Measurements from ENCODE around the gene CEP164. TPM values are rescaled to one million over a fixed set of nuclear protein-coding genes. Genes with fewer than 3 reads are reported as not detected.

The CEP164 gene
- total and polyA plus RNA-seq, 2 of the 4 experiments (the other 2 are of a cell fraction) = 23.3 to 26.9 TPM

- WGBS, 2 experiments (ENCODE audit: extremely low coverage in 2 of 2, insufficient read length in 1 of 2) = 0% methylated on average over 1 of the region's 8 CpGs; no CpG with 5 or more reads in 1 of the 2 experiments
- Histone ChIP-seq H4K8ac (ENCODE audit: low read depth in 2 of 2, low read length in 2 of 2) (no peak overlapping the region), H2BK20ac (ENCODE audit: low read depth, low read length) (no peak overlapping the region), H4K5ac (ENCODE audit: low read depth, low read length) (no peak overlapping the region), H2AFZ (replicated peaks; ENCODE audit: low read length, poor library complexity) (no peak overlapping the region), H3K36me3 (ENCODE audit: control insufficient read depth, insufficient read depth, low read length) (no peaks in the 10 kb centered on the region), H3K79me1 (ENCODE audit: low read depth in 1 of 2, low read length in 2 of 2) (no peaks in the 10 kb centered on the region), H3K4me2 (ENCODE audit: low read depth, low read length) (no peak overlapping the region), H2BK15ac (ENCODE audit: low read depth, low read length) (no peak overlapping the region), H3K27ac (ENCODE audit: insufficient read depth, low read length) (no peak overlapping the region), H3K4ac (ENCODE audit: low read depth, low read length) (no peak overlapping the region), H3K4me1 (ENCODE audit: control insufficient read depth, insufficient read depth, low read length) (no peaks in the 10 kb centered on the region), H3K23ac (ENCODE audit: low read depth, low read length) (no peak overlapping the region), H3K4me3 (ENCODE audit: insufficient read depth, low read depth, low read length) (no peak overlapping the region), H2AK5ac (ENCODE audit: low read depth, low read length) (no peak overlapping the region), H2BK120ac (ENCODE audit: low read depth, low read length) (no peak overlapping the region), H3K9me3 (ENCODE audit: control insufficient read depth, insufficient read depth, low read length) (no peaks in the 10 kb centered on the region), H3K27me3 (ENCODE audit: control insufficient read depth, insufficient read depth, low read length) (peaks cover 15% of the 10 kb centered on the region), H2AK9ac (replicated peaks; ENCODE audit: low read depth, low read length, poor library complexity) (no peak overlapping the region), H3K18ac (ENCODE audit: low read depth, low read length) (no peak overlapping the region), H3K9ac (ENCODE audit: low read depth, low read length) (no peak overlapping the region), H3K14ac (replicated peaks; ENCODE audit: low read depth, low read length) (no peak overlapping the region), H4K91ac (ENCODE audit: insufficient read depth, low read depth, low read length) (no peak overlapping the region), H4K20me1 (ENCODE audit: insufficient read depth, low read length) (no peaks in the 10 kb centered on the region), H2BK5ac (ENCODE audit: low read depth, low read length, poor library complexity, severe bottlenecking) (no peak overlapping the region), H3K56ac (ENCODE audit: extremely low read depth, insufficient read depth, low read length) (no peak overlapping the region), H3K9me1 (ENCODE audit: insufficient read depth, low read length) (no peaks in the 10 kb centered on the region)
- in situ Hi-C loops (cut with MboI; ENCODE audit: low sequenced_read_pairs) = no loop called here
- ChIA-PET CTCF (no interaction called here), POLR2A (ENCODE audit: unreplicated experiment) (no interaction called here)
- DNase-seq (no peak), ATAC-seq (ENCODE audit: low read depth) (no peak)
- no TSS peak for BruUV-seq (replicated peaks)
- no peak for TF ChIP-seq MXI1 (IDR thresholded peaks at IDR 0.05; ENCODE audit: borderline replicate concordance, low read depth, low read length)
- no peak for TF ChIP-seq RFX5 (IDR thresholded peaks at IDR 0.05; ENCODE audit: low read depth, low read length)
- no peak for TF ChIP-seq MAFK (IDR thresholded peaks at IDR 0.05; ENCODE audit: low read depth, low read length)
- no peak for TF ChIP-seq USF2 (IDR thresholded peaks at IDR 0.05; ENCODE audit: low read depth, low read length)
- TF ChIP-seq CTCF (conservative IDR thresholded peaks at IDR 0.05; ENCODE audit: low read depth, low read length) = no peak
- TF ChIP-seq NFE2L2 (IDR thresholded peaks at IDR 0.05; ENCODE audit: low read depth, low read length) = no peak
- TF ChIP-seq RCOR1 (IDR thresholded peaks at IDR 0.05; ENCODE audit: insufficient replicate concordance, low read length) = no peak
- no peak for TF ChIP-seq FOS (IDR thresholded peaks at IDR 0.05; ENCODE audit: low read depth, low read length)
- no peak for TF ChIP-seq MAZ (IDR thresholded peaks at IDR 0.05; ENCODE audit: borderline replicate concordance, low read depth, low read length)
- TF ChIP-seq ELK1 (IDR thresholded peaks at IDR 0.05; ENCODE audit: borderline replicate concordance, low read depth, low read length) = no peak
- no peak for TF ChIP-seq CEBPB (IDR thresholded peaks at IDR 0.05; ENCODE audit: low read depth, low read length)
- no peak for TF ChIP-seq SMC3 (IDR thresholded peaks at IDR 0.05; ENCODE audit: low read depth, low read length)
- no peak for TF ChIP-seq CHD1 (IDR thresholded peaks at IDR 0.05; ENCODE audit: low read depth, low read length)
- no peak for TF ChIP-seq POLR2A (IDR thresholded peaks at IDR 0.05; ENCODE audit: low read depth, low read length)
- no peak for TF ChIP-seq RAD21 (IDR thresholded peaks at IDR 0.05; ENCODE audit: low read length)
- TF ChIP-seq BHLHE40 (IDR thresholded peaks at IDR 0.05; ENCODE audit: low read depth, low read length) = no peak
- intact Hi-C loops (cut with micrococcal nuclease) = no loop called here
- dilution Hi-C loops (cut with HindIII; ENCODE audit: low sequenced_read_pairs, unreplicated experiment) = no loop called here
Measured at GRCh38 chr11:117462864-117463247, 135.2 kb downstream of the CEP164 start.

Data from IMR-90 (cell line).